HepG2 (cell line): Measurements from ENCODE around the gene ISY1. TPM values are rescaled to one million over a fixed set of nuclear protein-coding genes. Genes with fewer than 3 reads are reported as not detected.
A peak's percentile ranks its signal among the peaks of the same experiment; 100 is the strongest.

Experiments used
- ASH2L ChIP-seq: fragments of 300-600, 200-600 bp; sonication (generic); IDR thresholded peaks from 2 replicates; pipeline ENCODE4 v1.7.0; 2017; ENCODE audit warnings: low read depth, mild to moderate bottlenecking, moderate library complexity, mixed read lengths, low read length; ENCODE audit not compliant: insufficient read length
- CEBPG ChIP-seq: IDR thresholded peaks from 2 replicates; pipeline ENCODE4 v1.6.1; 2016
- EP300 ChIP-seq, 3 experiments: sonication (generic) in 1 of 3; formaldehyde crosslinking in 1 of 3; IDR thresholded peaks; 2 replicates each; pipeline versions ENCODE4 v1.5.1 to v1.6.1; 2011 to 2020; ENCODE audit warnings: low read depth in 2 of 3, low read length in 2 of 3, borderline replicate concordance in 1 of 3, improper control_type of control experiment in 1 of 3, mild to moderate bottlenecking in 1 of 3, missing genetic modification reagents in 1 of 3, moderate library complexity in 1 of 3
- GTF2F1 ChIP-seq: fragments of 150-350 bp; IDR thresholded peaks from 2 replicates; pipeline ENCODE4 v1.6.1; 2014; ENCODE audit warnings: low read length
- HNF4G ChIP-seq, 2 experiments: sonication (generic) in 1 of 2; formaldehyde crosslinking in 1 of 2; IDR thresholded peaks; 2 replicates each; pipeline versions ENCODE4 v1.4.0 to v1.6.1; 2011 to 2020; ENCODE audit warnings: borderline replicate concordance in 2 of 2, low read depth in 2 of 2, mild to moderate bottlenecking in 2 of 2, low read length in 1 of 2, missing genetic modification reagents in 1 of 2, moderate library complexity in 1 of 2
- NR2F1 ChIP-seq, 2 experiments: fragments of 450-650 bp in 1 of 2; formaldehyde crosslinking in 1 of 2; IDR thresholded peaks; 2 replicates each; pipeline versions ENCODE4 v1.5.0 to v1.6.1; 2016 to 2020; ENCODE audit warnings: mild to moderate bottlenecking in 1 of 2, missing compliant biosample characterization in 1 of 2, missing genetic modification reagents in 1 of 2, moderate library complexity in 1 of 2
- RBM22 ChIP-seq: fragments of 200-400 bp; formaldehyde crosslinking; optimal IDR thresholded peaks from 2 replicates; pipeline ENCODE3; 2017; ENCODE audit warnings: mild to moderate bottlenecking, low read length, moderate library complexity
- SAP130 ChIP-seq: IDR thresholded peaks from 2 replicates; pipeline ENCODE4 v1.6.1; 2016; ENCODE audit warnings: low read depth
- SATB2 ChIP-seq: sonication (generic); formaldehyde crosslinking; IDR thresholded peaks from 2 replicates; pipeline ENCODE4 v1.5.0; 2020; ENCODE audit warnings: missing genetic modification reagents
- ZMYM4 ChIP-seq: sonication (generic); formaldehyde crosslinking; IDR thresholded peaks from 2 replicates; pipeline ENCODE4 v1.8.1; 2023; ENCODE audit warnings: mild to moderate bottlenecking, missing genetic modification reagents
- ZNF256 ChIP-seq: sonication (generic); formaldehyde crosslinking; conservative IDR thresholded peaks from 2 replicates; pipeline ENCODE4 v1.4.0; 2020; ENCODE audit warnings: missing genetic modification reagents
- ZNF660 ChIP-seq: sonication (generic); formaldehyde crosslinking; IDR thresholded peaks from 2 replicates; pipeline ENCODE4 v1.5.1; 2020; ENCODE audit warnings: mild to moderate bottlenecking, low read depth, missing genetic modification reagents, borderline replicate concordance
- ZNF674 ChIP-seq: sonication (generic); formaldehyde crosslinking; IDR thresholded peaks from 2 replicates; pipeline ENCODE4 v1.5.0; 2020; ENCODE audit warnings: low read depth, mild to moderate bottlenecking, missing genetic modification reagents
- ZSCAN31 ChIP-seq: sonication (generic); formaldehyde crosslinking; IDR thresholded peaks from 2 replicates; pipeline ENCODE4 v1.5.0; 2020; ENCODE audit warnings: low read depth, mild to moderate bottlenecking, missing genetic modification reagents
- polyA plus RNA-seq, 8 experiments: library from polyadenylated mRNA; depleted of rRNA in 3 of 8; stranded (reverse) in 7 of 8; unstranded in 1 of 8; fragments of >200 nt; fragmentation: Illumina TruSeq in 4 of 8; extraction: Trizol in 4 of 8; gene quantifications; 2 replicates each; pipeline versions ENCODE4 v1.2.1 to v1.2.3, GENCODE V29; 2011 to 2016; ENCODE audit warnings: low read depth in 4 of 8, missing spikeins in 1 of 8, mixed read lengths in 1 of 8; ENCODE audit not compliant: insufficient read depth in 1 of 8
- total RNA-seq, 5 experiments: library from RNA; depleted of rRNA; stranded (reverse); fragments of >200 nt; fragmentation: Illumina TruSeq; extraction: Trizol; gene quantifications; 2 replicates each; pipeline ENCODE4 v1.2.3, GENCODE V29; 2016; ENCODE audit warnings: low read depth in 1 of 5
- TF ChIP-seq, protein P1 (sequence below), 2 experiments: sonication (generic) in 1 of 2; formaldehyde crosslinking in 1 of 2; IDR thresholded peaks; 2 replicates each; pipeline versions ENCODE4 v1.6.1 to v1.9.0; 2014 to 2022; ENCODE audit warnings: antibody characterized with exemption in 1 of 2, borderline replicate concordance in 1 of 2, inconsistent platforms in 1 of 2, low read depth in 1 of 2, missing genetic modification reagents in 1 of 2
- TF ChIP-seq, protein P2 (sequence below): sonication (generic); formaldehyde crosslinking; conservative IDR thresholded peaks from 2 replicates; pipeline ENCODE4 v1.5.0; 2020; ENCODE audit warnings: missing genetic modification reagents
- TF ChIP-seq, protein P3 (sequence below): sonication (generic); formaldehyde crosslinking; IDR thresholded peaks from 2 replicates; pipeline ENCODE4 v1.4.0; 2020; ENCODE audit warnings: low read depth, mild to moderate bottlenecking, missing genetic modification reagents
- TF ChIP-seq, protein P4 (sequence below): sonication (generic); formaldehyde crosslinking; IDR thresholded peaks from 2 replicates; pipeline ENCODE4 v1.5.1; 2020; ENCODE audit warnings: missing genetic modification reagents, mild to moderate bottlenecking, borderline replicate concordance

The ISY1 gene
- total and polyA plus RNA-seq, 2 of the 13 experiments (the other 11 are each of a cell fraction or from before 2014, with no cell fraction given), result 21.0 to 39.1 TPM

DNA sequence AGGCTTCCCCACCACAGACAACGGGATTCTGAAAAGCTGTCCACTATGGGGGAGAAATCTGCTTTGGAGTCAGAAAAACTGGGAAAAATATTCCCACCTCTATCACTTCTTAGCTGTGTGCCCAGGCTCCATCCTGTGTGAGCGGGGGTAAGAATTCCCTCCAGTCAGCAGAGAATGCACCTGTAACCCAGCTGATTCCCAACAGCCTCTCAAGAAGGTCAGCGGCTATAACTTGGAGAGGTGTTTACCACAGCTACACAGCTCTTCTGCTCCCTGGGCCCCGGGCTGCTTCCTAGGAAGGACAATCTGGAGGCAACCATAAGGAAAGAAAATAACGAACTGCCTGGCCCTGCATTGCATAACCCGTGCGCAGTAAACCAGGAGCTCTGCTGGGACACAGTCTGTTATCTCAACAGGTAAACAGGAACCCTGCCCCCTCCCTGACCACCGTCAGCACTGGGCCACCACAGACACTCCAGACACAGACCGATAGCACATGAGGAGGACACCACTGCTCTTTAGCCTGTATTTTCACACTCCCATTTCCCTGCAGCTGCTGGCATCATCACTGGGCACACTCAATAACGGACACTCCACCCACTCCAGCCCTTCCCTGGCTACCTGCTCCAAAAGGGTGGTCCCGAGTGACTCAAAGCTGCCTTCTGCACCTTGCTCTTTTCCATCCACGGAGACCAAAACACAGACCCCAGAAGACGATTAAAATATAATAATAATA, 41.3 kb downstream of the ISY1 start (continued):
- TF ChIP-seq, protein P1, sequence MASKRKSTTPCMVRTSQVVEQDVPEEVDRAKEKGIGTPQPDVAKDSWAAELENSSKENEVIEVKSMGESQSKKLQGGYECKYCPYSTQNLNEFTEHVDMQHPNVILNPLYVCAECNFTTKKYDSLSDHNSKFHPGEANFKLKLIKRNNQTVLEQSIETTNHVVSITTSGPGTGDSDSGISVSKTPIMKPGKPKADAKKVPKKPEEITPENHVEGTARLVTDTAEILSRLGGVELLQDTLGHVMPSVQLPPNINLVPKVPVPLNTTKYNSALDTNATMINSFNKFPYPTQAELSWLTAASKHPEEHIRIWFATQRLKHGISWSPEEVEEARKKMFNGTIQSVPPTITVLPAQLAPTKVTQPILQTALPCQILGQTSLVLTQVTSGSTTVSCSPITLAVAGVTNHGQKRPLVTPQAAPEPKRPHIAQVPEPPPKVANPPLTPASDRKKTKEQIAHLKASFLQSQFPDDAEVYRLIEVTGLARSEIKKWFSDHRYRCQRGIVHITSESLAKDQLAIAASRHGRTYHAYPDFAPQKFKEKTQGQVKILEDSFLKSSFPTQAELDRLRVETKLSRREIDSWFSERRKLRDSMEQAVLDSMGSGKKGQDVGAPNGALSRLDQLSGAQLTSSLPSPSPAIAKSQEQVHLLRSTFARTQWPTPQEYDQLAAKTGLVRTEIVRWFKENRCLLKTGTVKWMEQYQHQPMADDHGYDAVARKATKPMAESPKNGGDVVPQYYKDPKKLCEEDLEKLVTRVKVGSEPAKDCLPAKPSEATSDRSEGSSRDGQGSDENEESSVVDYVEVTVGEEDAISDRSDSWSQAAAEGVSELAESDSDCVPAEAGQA (IDR thresholded peaks at IDR 0.05; ENCODE audit: low read depth), result no peak; the same call in 1 of the 2 replicates
- TF ChIP-seq, protein P1 (CRISPR knock-in tag; IDR thresholded peaks at IDR 0.05; ENCODE audit: borderline replicate concordance), result no peak
- TF ChIP-seq, protein P2, sequence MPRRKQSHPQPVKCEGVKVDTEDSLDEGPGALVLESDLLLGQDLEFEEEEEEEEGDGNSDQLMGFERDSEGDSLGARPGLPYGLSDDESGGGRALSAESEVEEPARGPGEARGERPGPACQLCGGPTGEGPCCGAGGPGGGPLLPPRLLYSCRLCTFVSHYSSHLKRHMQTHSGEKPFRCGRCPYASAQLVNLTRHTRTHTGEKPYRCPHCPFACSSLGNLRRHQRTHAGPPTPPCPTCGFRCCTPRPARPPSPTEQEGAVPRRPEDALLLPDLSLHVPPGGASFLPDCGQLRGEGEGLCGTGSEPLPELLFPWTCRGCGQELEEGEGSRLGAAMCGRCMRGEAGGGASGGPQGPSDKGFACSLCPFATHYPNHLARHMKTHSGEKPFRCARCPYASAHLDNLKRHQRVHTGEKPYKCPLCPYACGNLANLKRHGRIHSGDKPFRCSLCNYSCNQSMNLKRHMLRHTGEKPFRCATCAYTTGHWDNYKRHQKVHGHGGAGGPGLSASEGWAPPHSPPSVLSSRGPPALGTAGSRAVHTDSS (CRISPR knock-in tag), result no peak
- TF ChIP-seq, protein P3, sequence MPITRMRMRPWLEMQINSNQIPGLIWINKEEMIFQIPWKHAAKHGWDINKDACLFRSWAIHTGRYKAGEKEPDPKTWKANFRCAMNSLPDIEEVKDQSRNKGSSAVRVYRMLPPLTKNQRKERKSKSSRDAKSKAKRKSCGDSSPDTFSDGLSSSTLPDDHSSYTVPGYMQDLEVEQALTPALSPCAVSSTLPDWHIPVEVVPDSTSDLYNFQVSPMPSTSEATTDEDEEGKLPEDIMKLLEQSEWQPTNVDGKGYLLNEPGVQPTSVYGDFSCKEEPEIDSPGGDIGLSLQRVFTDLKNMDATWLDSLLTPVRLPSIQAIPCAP (CRISPR knock-in tag), result no peak
- TF ChIP-seq RBM22 (peak; percentile 86), ZMYM4 (CRISPR knock-in tag) (peak; percentile 58), ZNF256 (no peak), GTF2F1 (no peak; the same call in 1 of the 2 replicates), SATB2 (CRISPR knock-in tag) (no peak), SAP130 (peak; percentile 96), ZNF660 (CRISPR knock-in tag) (no peak), HNF4G (IDR thresholded peaks at IDR 0.05; ENCODE audit: borderline replicate concordance, low read depth, low read length) (peak; percentile 81; the same call in 1 of the 2 replicates), HNF4G (CRISPR knock-in tag; IDR thresholded peaks at IDR 0.05; ENCODE audit: borderline replicate concordance, low read depth) (peak; percentile 58; the same call in 1 of the 2 replicates), EP300 (IDR thresholded peaks at IDR 0.05; ENCODE audit: low read depth in 2 of 2, low read length in 2 of 2) (peak in 1 of 2 experiments; percentile 78; a peak in 2 of 4 replicates), EP300 (CRISPR knock-in tag; IDR thresholded peaks at IDR 0.05; ENCODE audit: borderline replicate concordance) (peak; percentile 75), ASH2L (peak; percentile 34), NR2F1 (CRISPR knock-in tag; IDR thresholded peaks at IDR 0.05) (0 out of 4 replicates have a peak, but pooled peaks of 1 of the 2 experiments have one; percentile 51), ZNF674 (CRISPR knock-in tag) (no peak), CEBPG (CRISPR knock-in tag) (peak; percentile 96), ZSCAN31 (CRISPR knock-in tag) (peak; percentile 73; the same call in 1 of the 2 replicates)
- TF ChIP-seq, protein P4, sequence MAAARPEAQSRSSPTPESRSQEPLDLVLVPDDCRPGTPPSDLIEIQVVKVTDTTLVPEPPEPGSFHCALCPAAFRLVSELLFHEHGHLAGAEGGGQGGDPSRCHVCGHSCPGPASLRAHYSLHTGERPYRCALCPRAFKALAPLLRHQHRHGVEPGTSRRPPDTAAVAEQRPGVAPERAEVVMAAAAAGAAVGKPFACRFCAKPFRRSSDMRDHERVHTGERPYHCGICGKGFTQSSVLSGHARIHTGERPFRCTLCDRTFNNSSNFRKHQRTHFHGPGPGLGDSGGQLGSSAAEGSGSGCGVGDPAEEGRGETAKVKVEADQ (CRISPR knock-in tag), result no peak
